Kidney (tissue), 22 donors: ENCODE measurements around the gene PLB1. TPM values are rescaled to one million over a fixed set of nuclear protein-coding genes. Genes with fewer than 3 reads are reported as not detected.

Experiments
- DNase-seq, 5 donors: peaks; one replicate each; pipeline ENCODE4 v3.0.0-alpha.2; 2013 to 2020
- FAIRE-seq: peaks from 2 replicates; lab custom pipeline; 2012; peaks lifted over from hg19 to GRCh38; lab: Jason Lieb, UNC
- H3K27ac ChIP-seq, 2 donors: one replicate each; pipeline ENCODE4 v1.7.0; 2013; ENCODE audit warnings: low read depth in 2 of 2, low read length in 2 of 2, inconsistent platforms in 1 of 2
- H3K27me3 ChIP-seq: one replicate; pipeline ENCODE4 v1.7.1; 2013; ENCODE audit warnings: low read length, inconsistent platforms; ENCODE audit not compliant: control insufficient read depth, insufficient read depth
- H3K36me3 ChIP-seq, 3 donors: one replicate each; pipeline versions ENCODE4 v1.7.0 to v1.7.1; 2013; ENCODE audit warnings: low read length in 3 of 3, control low read depth in 1 of 3, inconsistent platforms in 1 of 3; ENCODE audit not compliant: insufficient read depth in 3 of 3, control insufficient read depth in 2 of 3
- H3K4me1 ChIP-seq, 3 donors: one replicate each; pipeline versions ENCODE4 v1.7.0 to v1.7.1; 2013; ENCODE audit warnings: low read length in 3 of 3, inconsistent platforms in 1 of 3, low read depth in 1 of 3; ENCODE audit not compliant: control insufficient read depth in 2 of 3, insufficient read depth in 2 of 3
- H3K4me3 ChIP-seq, 3 donors: one replicate each; pipeline versions ENCODE4 v1.7.0 to v1.8.1; 2013; ENCODE audit warnings: low read length in 3 of 3, control low read depth in 1 of 3, inconsistent platforms in 1 of 3
- H3K9ac ChIP-seq, 3 donors: one replicate each; pipeline versions ENCODE4 v1.7.0 to v1.7.1; 2013; ENCODE audit warnings: low read length in 3 of 3, control low read depth in 1 of 3, inconsistent platforms in 1 of 3
- H3K9me3 ChIP-seq, 3 donors: one replicate each; pipeline versions ENCODE4 v1.7.0 to v1.7.1; 2013; ENCODE audit warnings: low read length in 3 of 3, control low read depth in 1 of 3, inconsistent platforms in 1 of 3; ENCODE audit not compliant: control insufficient read depth in 2 of 3, insufficient read depth in 1 of 3
- intact Hi-C: fragments of 100-400 bp; cut with DNase I; formaldehyde crosslinking; loops from one replicate; pipeline ENCODE4 v1.11.1; 2022
- long read RNA-seq, 10 donors: library from polyadenylated mRNA in 1 of 10; unstranded in 1 of 10; transcript quantifications; one replicate each; pipeline ENCODE4 v2.0.0 and lab custom pipeline, GENCODE V29; 2021 to 2026
- polyA plus RNA-seq: library from polyadenylated mRNA; stranded (reverse); fragments of 350-450 nt; fragmentation: Illumina TruSeq; extraction: RNeasy Lipid Tissue Mini Kit (QIAGEN cat#74804); gene quantifications from one replicate; pipeline ENCODE4 v1.2.3, GENCODE V29; 2014; ENCODE audit warnings: low read depth, low replicate concordance; ENCODE audit not compliant: insufficient read depth
- total RNA-seq: library from RNA; stranded (reverse); fragmentation: NEBNext Ultra II Directional; extraction: Animal tissue kit (Norgen Biotek cat#: 25700); gene quantifications from one replicate; pipeline ENCODE4 v1.2.1, GENCODE V29; 2021
- TF ChIP-seq, protein P1 (sequence below): IDR thresholded peaks from 3 replicates; pipeline ENCODE4 v1.5.1; 2012; ENCODE audit warnings: mild to moderate bottlenecking, moderate library complexity, borderline replicate concordance; ENCODE audit not compliant: insufficient read depth; ENCODE audit errors: extremely low read depth
- donor health status: control.
- donor health status: control.
- donor health status: control.
- donor health status: control.
- donor health status: control.
- donor health status: DM: yes; HTN: yes; CAD: no.
- donor health status: Normal renal cell carcinoma (clear cell type).

The PLB1 gene, protein sequence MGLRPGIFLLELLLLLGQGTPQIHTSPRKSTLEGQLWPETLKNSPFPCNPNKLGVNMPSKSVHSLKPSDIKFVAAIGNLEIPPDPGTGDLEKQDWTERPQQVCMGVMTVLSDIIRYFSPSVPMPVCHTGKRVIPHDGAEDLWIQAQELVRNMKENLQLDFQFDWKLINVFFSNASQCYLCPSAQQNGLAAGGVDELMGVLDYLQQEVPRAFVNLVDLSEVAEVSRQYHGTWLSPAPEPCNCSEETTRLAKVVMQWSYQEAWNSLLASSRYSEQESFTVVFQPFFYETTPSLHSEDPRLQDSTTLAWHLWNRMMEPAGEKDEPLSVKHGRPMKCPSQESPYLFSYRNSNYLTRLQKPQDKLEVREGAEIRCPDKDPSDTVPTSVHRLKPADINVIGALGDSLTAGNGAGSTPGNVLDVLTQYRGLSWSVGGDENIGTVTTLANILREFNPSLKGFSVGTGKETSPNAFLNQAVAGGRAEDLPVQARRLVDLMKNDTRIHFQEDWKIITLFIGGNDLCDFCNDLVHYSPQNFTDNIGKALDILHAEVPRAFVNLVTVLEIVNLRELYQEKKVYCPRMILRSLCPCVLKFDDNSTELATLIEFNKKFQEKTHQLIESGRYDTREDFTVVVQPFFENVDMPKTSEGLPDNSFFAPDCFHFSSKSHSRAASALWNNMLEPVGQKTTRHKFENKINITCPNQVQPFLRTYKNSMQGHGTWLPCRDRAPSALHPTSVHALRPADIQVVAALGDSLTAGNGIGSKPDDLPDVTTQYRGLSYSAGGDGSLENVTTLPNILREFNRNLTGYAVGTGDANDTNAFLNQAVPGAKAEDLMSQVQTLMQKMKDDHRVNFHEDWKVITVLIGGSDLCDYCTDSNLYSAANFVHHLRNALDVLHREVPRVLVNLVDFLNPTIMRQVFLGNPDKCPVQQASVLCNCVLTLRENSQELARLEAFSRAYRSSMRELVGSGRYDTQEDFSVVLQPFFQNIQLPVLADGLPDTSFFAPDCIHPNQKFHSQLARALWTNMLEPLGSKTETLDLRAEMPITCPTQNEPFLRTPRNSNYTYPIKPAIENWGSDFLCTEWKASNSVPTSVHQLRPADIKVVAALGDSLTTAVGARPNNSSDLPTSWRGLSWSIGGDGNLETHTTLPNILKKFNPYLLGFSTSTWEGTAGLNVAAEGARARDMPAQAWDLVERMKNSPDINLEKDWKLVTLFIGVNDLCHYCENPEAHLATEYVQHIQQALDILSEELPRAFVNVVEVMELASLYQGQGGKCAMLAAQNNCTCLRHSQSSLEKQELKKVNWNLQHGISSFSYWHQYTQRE (N-terminal part only)
- 6.8 TPM for total RNA-seq
- 0.95 TPM for polyA plus RNA-seq
- long read RNA-seq, donor 1, result 0 reads
- long read RNA-seq, donor 2, result 0 reads
- long read RNA-seq, donor 3, result 0 reads
- long read RNA-seq, donor 4, result 0 reads
- long read RNA-seq, donor 5, result 0 reads
- long read RNA-seq, donor 6, result 0 reads
- long read RNA-seq, donor 7, partial matches to known transcripts, result 3 of 4 reads
- long read RNA-seq, donor 7, other reads (novel, unspliced or antisense), result 1 of 4 reads
- long read RNA-seq, donor 8, result 0 reads
- long read RNA-seq, donor 9, result 0 reads
- long read RNA-seq, donor 10, result 0 reads

DNA sequence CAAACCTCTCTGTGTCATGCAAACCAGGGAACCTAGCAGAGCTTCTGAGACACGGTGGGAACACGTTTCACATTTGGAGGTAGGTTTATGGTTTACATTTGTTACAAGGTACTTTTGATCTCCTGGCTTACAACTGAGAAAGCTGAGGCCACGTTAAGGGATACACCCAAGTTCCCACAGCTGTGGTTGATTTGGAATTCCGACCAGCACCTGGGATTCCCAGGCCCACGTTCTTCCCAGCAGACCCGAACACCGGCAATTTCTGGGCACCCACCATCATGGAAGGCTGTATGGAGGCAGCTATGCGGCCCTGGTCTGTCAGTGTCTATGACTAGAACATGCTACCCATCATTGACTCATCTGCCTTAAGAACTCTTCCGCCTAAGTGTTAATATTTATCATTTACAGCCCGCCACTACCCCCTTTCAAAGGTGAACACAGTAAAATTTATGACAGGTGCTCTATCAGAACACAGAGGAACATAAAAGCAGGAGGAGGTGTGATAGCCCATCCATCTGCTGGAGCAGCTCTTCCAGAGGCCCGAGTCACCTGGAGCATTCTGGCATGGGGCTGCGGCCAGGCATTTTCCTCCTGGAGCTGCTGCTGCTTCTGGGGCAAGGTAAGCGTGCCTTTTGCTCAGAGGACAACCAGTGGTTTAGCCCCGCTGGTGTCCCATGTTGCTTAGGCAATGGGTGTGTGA is at the start of gene PLB1:
Gene PLB1, plus strand, starts transcription at position 510 of the 700 bp plus-strand sequence. Its CDS starts 55 bp downstream, at position 565.
- H3K27me3 ChIP-seq, result no peaks in the 10 kb centered on the region
- H3K9ac ChIP-seq, result no peak within 1 kb of the TSS
- intact Hi-C loops, result no loop called here
- DNase-seq, result no peak
- no peaks in the 10 kb centered on the region for H3K9me3 ChIP-seq
- H3K4me1 ChIP-seq, result no peaks in the 10 kb centered on the region
- FAIRE-seq, result no peak
- H3K4me3 ChIP-seq, result no peak within 1 kb of the TSS
- no peak within 1 kb of the TSS for H3K27ac ChIP-seq
- H3K36me3 ChIP-seq, result no peaks in the 10 kb centered on the region
- TF ChIP-seq, protein P1, sequence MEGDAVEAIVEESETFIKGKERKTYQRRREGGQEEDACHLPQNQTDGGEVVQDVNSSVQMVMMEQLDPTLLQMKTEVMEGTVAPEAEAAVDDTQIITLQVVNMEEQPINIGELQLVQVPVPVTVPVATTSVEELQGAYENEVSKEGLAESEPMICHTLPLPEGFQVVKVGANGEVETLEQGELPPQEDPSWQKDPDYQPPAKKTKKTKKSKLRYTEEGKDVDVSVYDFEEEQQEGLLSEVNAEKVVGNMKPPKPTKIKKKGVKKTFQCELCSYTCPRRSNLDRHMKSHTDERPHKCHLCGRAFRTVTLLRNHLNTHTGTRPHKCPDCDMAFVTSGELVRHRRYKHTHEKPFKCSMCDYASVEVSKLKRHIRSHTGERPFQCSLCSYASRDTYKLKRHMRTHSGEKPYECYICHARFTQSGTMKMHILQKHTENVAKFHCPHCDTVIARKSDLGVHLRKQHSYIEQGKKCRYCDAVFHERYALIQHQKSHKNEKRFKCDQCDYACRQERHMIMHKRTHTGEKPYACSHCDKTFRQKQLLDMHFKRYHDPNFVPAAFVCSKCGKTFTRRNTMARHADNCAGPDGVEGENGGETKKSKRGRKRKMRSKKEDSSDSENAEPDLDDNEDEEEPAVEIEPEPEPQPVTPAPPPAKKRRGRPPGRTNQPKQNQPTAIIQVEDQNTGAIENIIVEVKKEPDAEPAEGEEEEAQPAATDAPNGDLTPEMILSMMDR, result no peak

DNA sequence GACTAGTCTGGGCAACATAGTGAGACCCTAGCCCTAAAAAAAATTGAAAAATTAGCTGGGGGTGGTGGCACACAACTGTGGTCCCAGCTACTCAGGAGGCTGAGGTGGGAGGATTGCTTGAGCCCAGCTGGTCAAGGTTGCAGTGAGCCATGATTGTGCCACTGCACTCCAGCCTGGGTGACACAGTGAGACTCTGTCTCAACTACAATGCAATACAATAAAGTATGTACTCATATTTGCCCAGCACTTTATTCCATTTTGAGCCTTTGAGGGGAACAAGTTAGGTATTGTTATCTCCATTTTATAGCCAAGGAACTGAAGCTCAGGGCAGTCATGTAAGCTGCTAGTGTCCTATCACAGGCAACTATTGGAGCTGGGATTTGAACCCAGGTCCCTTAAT is 49.3 kb upstream of the PLB1 start:
- Histone ChIP-seq H3K9ac (no peak overlapping the region), H3K27ac (no peak overlapping the region), H3K4me3 (no peak overlapping the region), H3K36me3 (no peaks in the 10 kb centered on the region), H3K27me3 (no peaks in the 10 kb centered on the region), H3K9me3 (no peaks in the 10 kb centered on the region), H3K4me1 (no peaks in the 10 kb centered on the region)
- FAIRE-seq (no peak), DNase-seq (no peak)
- intact Hi-C loops, result no loop called here
- TF ChIP-seq, protein P1, result no peak

DNA sequence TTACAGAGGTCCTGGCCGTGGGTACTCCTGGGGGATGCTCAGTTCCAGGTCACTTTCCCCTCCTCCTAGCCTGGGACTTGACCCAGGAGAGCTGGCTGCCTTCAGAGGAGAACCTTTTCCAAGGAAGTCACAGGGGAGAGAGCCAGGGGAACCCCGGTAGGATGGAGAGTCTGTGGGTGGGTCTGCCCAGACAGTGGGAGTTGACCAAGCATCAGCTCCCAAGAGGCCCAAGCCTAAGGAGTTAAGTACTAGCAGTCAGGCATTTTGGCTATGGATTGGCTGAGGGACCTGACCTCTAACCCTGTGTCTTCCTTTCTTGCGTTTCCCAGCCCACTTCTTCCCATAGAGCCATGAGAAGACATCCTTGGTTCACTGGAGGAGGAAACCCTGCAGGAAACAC is 48.8 kb upstream of the PLB1 start:
- FAIRE-seq (no peak), DNase-seq (no peak)
- intact Hi-C loops, result no loop called here
- H3K9me3 ChIP-seq, result no peaks in the 10 kb centered on the region
- TF ChIP-seq, protein P1, result no peak
- no peak overlapping the region for H3K4me3 ChIP-seq
- H3K27me3 ChIP-seq, result no peaks in the 10 kb centered on the region
- H3K4me1 ChIP-seq, result no peaks in the 10 kb centered on the region
- H3K27ac ChIP-seq, result no peak overlapping the region
- H3K36me3 ChIP-seq, result no peaks in the 10 kb centered on the region
- H3K9ac ChIP-seq, result no peak overlapping the region
